ENCODE data around the gene ARID4A.
"Not testable (repeated sequence)": the region's sequence is repeated elsewhere in the genome, so short reads cannot be mapped to it uniquely, and the experiment has no call there.

ARID4A gene

DNA sequence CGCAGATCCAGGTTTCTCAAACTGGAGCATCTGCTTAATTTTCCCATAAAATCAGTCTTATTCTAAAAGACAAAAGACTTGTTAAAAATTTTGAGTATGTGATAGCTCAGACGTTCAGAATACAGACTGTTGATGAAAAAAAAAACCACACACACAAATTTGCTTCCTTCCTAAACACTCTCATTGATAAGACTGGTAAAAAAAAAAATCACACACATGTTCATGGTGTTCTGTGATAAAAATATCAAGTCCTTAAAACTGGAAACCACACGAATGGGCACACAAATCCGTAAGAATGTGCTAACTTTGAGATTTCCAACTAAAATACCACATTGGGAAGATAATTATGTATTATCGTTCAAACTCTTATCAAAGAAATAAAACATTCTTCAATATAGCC, 6.7 kb upstream of the ARID4A start:
- no peak for DNase-seq (ENCODE audit: low read depth)

GRCh38 chr14:58292187-58292586, 6.2 kb upstream of the ARID4A start:
- no peak for DNase-seq (ENCODE audit: low read depth)

DNA sequence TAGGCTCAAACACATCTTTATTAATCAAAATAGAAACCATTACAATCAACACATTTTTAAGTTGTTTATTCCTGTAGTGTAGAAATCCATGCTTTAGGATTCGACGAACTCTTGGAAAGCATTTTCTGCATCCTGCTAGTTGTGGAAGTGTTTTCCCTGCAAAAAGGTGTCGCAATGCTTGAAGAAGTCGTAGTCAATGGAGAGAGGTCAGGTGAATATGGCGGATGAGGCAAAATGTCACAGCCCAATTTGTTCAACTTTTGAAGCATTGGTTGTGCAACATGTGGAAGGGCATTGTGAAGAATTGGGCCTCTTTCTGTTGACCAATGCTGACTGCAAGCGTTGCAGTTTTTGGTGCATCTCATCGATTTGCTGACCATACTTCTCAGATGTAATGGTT, 4.2 kb upstream of the ARID4A start:
- DNase-seq (ENCODE audit: low read depth): no peak

- peak; percentile 65 for DNase-seq (ENCODE audit: low read depth)
Observed at GRCh38 chr14:58296726-58297125, 1.6 kb upstream of the ARID4A start.

- DNase-seq (ENCODE audit: low read depth): peak; percentile 69
Observed at GRCh38 chr14:58297412-58297761, 968 bp upstream of the ARID4A start.

- peak; percentile 100 for DNase-seq (ENCODE audit: low read depth)
Observed at GRCh38 chr14:58297762-58298476, 436 bp upstream of the ARID4A start.

DNA sequence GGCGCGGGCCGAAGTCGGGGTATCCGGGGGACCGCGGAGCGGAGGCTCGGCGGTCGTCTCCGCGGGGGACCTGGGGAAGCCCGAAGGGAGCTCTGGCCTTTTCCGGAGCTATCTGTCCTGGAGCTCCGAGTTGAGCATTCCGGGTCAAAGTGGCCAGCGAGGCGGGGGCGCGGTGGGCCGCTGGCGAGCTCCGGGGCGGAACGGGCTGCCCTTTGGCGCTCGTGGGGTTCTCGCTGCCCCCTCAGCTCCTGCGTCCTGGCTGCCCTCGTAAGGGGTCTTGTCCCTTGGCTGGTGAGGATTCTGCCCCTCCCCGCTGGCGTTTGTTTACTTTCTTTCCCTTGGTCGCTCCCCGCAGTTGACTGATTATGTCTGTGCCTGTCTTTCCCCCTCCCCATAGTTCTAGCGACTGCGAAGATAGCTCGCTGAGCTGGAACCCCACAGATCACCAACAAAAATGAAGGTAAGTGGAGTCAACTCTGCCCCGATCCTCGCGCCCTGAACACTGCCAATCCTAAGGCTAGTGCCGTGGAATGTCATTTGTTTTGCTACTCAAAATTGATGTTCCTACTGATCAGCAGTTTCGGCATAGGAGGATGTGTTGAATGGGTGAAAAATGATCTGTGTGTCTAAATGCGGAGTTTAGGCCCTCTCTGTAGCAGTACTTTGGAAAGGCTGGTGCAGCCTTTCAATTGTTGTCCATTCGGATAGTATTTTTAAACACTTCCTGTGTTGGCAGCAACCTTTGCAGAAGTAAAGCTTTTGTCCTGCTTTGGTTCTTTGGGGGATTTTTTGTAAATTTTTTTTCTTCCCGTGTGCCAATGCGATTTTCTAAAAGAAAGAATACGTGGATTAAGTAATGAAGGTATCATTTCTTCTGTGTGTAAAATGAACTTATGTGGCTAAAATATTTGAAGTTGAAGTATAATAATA, 1.3 kb downstream of the ARID4A start:
- no peak for DNase-seq (ENCODE audit: low read depth)

GRCh38 chr14:58301416-58301815, 3.1 kb downstream of the ARID4A start:
- DNase-seq (ENCODE audit: low read depth): no peak

GRCh38 chr14:58305730-58306129, 7.4 kb downstream of the ARID4A start:
- DNase-seq (ENCODE audit: low read depth): no peak

DNA sequence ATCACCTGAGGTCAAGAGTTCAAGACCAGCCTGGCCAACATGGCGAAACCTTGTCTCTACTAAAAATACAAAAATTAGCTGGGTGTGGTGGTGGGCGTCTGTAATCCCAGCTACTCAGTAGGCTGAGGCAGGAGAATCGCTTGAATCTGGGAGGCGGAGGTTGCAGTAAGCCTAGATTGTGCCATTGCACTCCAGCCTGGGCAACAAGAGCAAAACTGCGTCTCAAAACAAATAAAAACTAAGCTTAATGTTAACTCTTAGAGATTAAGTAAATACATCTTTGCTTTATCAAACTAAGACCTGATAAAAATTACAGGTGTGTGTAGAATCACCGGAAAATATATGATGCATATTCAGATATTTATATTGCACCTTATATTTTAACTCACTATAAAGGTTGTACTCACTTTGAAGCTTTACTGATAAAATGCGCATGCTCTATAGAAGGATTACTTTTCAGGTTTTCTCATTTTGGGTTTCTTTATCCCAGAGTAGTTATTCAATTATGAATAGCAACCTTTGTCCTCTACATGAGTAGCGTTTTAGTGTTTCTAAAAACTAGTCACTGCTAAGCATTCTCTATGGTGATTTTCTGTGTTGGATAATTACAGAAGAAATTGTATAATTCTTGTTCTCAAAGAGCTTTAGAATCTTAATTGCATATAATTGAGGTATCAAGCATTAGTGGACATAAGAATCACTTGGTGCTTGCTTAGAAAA, 9.4 kb downstream of the ARID4A start:
- DNase-seq (ENCODE audit: low read depth): no peak

GRCh38 chr14:58309086-58309485, 10.7 kb downstream of the ARID4A start:
- no peak for DNase-seq (ENCODE audit: low read depth)

- DNase-seq (ENCODE audit: low read depth): no peak
Observed at GRCh38 chr14:58313699-58314098, 15.3 kb downstream of the ARID4A start.

DNA sequence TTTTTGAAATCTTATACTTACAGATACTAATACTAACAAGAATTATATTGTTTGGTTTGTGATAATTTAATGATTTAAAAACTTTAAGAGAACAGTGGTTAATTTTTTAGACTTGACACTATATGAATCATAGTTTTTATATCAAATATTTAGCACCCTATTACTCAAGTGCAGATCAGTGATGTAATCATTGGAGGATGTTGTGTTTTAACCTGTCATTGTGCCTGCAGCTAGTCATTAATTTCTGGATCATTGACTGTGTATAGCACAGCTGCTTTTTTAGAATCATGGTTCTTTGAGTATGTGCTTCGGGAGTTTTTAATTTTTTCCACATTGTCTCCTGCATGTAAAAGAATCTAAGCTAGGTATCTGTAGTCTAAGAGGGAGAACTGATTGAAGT, 17.3 kb downstream of the ARID4A start:
- no peak for DNase-seq (ENCODE audit: low read depth)

DNA sequence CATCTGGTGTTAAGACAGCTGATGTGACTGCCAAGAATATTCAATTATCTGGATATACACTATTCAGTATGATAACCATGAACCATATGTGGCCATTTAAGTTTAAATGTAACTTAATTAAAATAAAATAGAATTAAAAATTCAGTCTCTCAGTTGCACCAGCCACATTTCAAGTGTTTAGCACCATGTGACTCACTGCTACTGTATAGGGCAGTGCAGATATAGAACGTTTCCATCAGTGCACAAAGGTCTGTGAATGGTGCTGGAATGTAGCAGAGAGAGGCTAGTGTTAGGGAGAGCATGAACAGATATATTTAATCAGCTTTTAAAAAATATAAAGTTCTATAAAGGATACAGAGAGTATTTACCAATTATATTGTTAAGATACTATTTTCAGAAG, 28.7 kb downstream of the ARID4A start:
- DNase-seq (ENCODE audit: low read depth): no peak

DNA sequence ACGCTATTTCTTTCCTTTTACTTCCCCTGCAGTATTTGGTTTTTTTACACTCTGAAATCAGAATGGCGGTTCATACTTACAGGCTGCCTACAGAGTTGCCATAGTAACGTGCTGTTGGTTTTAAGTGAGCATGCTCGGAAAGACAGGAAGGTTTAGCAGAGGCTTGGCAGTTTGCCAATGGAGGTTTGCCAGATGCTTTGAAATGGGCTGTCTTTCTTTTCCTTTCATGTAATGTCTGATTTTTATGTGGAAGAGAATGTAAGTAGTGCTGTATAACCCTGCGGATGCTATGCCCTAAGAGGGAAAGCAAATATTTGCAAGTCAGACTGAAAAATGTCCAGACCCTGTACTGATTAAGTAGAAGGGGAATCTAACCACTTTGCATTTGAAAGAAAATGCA, 32.8 kb downstream of the ARID4A start:
- DNase-seq (ENCODE audit: low read depth): peak; percentile 98

GRCh38 chr14:58332561-58332960, 34.2 kb downstream of the ARID4A start:
- DNase-seq (ENCODE audit: low read depth): no peak

DNA sequence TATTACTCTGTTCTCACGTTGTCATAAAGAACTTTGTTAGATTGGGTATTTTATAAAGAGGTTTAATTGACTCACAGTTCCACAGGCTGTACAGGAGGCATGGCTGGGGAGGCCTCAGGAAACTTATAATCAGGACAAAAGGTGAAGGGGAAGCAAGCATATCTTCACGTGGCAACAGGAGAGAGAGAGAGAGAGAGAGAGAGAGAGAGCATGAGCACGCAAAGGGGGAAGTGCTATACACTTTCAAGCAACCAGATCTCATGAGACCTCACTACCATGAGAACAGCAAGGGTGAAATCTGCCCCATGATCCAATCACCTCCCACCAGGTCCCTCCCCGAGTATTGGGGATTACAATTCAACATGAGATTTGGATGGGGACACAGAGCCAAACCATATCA, 41.3 kb downstream of the ARID4A start:
- DNase-seq (ENCODE audit: low read depth): not testable (repeated sequence)

DNA sequence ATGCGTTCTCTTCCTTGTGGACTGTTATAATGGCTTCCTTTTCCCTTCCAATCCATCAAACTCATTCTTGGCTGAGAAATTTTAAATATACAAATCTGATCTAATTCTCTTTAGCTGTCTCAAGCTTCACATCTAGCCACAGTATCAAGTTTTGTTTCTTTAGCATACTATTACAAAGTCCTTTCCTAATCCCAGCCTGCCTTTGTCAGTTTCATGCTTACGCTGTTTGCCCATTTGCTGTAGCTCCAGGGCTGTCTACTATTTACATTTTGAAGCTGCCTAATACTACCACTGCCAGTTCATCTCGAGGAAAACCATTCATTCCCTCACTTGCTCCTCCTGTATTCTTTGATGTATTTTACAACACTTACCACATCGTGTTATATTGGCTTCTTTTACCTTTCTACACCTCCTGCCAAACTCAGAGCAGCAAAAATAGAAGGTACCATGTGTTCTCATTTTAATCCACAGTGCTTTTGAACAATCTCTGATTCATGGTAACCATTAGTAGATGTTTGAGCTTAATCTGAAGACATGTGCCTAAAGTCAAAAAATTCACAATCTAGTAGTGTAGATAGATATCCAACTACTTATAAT, 42.9 kb downstream of the ARID4A start:
- no peak for DNase-seq (ENCODE audit: low read depth)

GRCh38 chr14:58343535-58343934, 45.2 kb downstream of the ARID4A start:
- DNase-seq (ENCODE audit: low read depth): not testable (repeated sequence)

DNA sequence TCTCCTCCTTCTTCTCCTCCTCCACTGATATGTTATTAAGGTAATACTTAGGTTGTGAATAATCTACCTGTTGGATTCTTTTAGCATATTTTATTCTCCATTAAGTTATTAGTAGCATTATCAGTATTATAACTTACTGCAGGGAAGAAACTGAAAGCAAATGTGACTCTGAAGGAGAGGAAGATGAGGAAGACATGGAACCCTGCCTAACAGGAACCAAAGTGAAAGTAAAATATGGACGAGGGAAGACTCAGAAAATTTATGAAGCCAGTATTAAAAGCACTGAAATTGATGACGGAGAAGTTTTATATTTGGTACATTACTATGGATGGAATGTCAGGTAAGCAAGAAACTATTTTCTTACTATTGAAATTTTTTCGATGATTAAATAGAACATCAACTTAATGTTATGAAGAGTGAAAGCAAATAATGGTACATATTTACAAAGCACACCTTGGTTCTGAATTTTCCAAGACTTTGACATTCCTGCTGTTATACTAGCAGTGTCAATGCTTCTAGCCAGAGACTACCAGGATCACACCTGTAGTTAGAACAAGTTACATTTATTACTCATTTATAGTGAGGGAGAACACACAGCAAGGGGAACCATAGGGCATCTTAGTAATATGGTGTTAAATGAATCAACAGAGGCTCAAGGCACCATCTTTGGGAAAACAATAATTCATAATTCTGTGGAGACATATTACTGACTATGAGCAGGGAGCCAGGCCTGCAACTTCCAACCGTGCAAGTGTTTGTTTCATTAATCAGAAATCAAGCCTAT, 55.4 kb downstream of the ARID4A start:
- no peak for DNase-seq (ENCODE audit: low read depth)

DNA sequence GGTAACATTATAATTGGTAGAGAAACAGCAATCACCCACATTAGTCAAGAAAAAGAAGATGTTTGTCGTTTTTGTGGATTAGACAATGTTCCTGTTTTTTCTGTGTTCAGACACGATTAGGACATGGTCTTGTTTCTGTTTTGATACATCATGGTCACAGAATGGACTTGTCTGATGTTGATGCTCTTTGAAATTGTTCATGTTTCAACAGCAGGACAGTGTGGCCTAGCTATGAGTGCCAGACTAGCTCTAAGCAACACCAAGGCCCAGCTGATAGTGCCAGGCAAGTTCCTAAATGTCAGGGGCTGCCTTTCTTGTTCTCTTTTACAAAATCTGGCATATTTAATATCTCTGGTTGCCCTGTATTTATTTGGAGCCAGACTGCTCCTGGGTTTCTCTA, 56.5 kb downstream of the ARID4A start:
- no peak for DNase-seq (ENCODE audit: low read depth)

DNA sequence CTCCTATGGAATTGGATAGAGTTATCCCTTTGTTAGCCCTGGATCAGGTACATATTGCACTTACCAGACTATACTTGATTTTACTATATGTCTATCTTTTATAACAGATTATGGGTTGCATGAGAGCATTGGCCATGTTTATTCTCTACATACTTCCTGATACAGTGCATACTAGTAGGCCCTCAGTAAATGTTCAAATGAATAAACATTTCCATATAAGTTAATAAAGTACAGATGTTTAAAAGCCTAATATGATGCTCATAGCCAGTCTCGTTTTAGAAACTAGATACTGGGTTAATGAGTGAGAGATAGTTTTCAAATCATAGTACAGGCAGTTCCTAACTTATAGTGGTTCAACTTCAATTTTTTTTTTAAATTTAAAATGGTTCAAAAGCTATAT, 57.9 kb downstream of the ARID4A start:
- DNase-seq (ENCODE audit: low read depth): no peak
